HG03558 (cell line): ENCODE results near the gene ASGR2.
"Not testable (repeated sequence)": the region's sequence is repeated elsewhere in the genome, so short reads cannot be mapped to it uniquely, and the experiment has no call there.

Experiments
- ATAC-seq: cut with Tn5 transposase; IDR thresholded peaks from one replicate; pipeline ENCODE4 v1.9.1; 2021; ENCODE audit warnings: moderate number of reproducible peaks; ENCODE audit not compliant: unreplicated experiment; ENCODE audit errors: extremely low read depth

The ASGR2 gene, protein sequence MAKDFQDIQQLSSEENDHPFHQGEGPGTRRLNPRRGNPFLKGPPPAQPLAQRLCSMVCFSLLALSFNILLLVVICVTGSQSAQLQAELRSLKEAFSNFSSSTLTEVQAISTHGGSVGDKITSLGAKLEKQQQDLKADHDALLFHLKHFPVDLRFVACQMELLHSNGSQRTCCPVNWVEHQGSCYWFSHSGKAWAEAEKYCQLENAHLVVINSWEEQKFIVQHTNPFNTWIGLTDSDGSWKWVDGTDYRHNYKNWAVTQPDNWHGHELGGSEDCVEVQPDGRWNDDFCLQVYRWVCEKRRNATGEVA

DNA sequence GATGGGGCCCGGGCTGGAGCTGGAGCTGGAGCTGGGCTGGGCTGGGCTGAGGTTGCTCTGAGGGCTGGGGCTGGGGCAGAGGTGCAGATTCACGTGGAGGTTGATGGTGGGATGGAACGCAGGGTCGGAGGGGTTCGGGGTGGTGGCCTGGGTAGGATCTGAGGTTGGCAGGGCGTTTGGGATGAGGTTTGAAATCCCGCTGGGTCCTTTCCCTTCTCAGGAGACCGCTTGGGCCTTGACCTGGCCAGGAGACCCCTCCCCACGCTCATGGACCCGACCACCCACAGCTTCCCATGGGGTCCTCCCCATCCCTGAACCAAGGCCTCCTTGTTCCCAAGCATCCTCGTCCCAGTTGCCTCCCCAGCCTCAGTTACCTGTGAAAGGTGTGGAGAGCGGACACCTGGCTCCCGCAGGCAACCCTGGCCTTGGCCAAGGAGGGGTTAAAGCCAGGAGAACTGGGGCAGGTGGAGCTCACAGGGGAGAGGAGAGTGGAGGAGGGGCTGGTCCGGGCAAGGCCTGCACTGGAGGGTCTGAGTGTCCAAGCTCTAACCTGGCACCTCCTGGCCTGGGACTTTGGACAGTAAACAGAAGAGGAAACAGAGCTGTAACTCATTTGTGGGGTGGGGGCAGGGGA is at the start of gene ASGR2:
Gene ASGR2 (minus strand): TSS at position 582 of the 634 bp plus-strand sequence. CDS start 582 bp downstream, outside the sequence.
- no peak for ATAC-seq

DNA sequence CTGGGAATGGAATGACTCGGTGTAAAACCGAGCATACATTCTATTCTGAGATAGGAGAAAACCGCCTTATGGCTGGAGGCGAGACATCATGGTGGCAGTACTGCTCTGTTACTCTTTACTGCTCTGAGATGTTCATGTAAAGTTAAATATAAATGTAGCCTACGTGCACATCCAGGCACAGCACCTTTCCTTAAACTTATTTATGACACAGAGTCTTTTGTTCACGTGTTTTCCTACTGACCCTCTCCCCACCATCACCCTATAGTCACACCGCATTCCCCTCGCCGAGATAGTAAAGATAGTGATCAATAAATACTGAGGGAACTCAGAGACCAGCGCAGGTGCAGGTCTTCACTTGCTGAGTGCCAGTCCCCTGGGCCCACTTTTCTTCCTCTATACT is 44.9 kb upstream of the ASGR2 start:
- ATAC-seq: not testable (repeated sequence)

DNA sequence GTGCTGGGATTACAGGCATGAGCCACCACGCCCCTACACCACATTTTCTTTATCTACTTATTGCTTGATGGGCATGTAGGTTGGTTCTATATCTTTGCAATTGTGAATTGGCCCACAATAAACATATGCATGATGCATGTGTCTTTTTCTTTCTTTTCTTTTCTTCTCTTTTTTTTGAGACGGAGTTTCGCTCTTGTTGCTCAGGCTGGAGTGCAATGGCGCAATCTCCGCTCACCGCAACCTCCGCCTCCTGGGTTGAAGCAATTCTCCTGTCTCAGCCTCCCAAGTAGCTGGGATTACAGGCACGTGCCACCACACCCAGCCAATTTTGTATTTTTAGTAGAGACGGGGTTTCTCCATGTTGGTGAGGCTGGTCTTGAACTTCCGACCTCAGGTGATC is 43.8 kb upstream of the ASGR2 start:
- not testable (repeated sequence) for ATAC-seq

DNA sequence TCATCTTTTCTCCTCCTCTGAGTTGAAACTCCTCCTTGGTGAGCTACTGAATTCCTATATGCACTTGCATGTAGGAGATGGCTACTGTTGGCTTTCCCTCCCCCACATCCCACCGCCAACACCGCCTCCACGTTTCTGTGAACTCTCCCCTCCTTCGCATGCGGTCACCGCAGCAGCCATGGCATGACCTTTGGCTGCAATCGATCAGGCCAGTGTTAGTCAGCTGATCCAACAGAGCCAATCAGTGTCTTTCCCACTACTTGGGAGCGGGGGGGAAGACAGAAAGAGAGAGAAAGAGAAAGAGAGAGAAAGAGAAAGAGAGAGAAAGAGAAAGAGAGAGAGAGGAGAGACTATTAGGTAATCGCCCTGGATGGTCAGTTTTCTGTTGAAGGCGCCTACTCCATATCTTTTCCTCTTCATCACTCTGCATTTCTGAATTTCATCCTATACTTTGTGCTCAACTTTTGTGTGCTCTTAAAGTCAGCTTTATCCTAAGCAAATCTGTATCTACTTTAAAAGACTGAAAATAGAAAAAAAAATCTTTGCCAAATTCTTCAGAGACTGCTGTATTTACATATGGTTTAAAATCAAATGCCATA is 41.8 kb upstream of the ASGR2 start:
- ATAC-seq: no peak

DNA sequence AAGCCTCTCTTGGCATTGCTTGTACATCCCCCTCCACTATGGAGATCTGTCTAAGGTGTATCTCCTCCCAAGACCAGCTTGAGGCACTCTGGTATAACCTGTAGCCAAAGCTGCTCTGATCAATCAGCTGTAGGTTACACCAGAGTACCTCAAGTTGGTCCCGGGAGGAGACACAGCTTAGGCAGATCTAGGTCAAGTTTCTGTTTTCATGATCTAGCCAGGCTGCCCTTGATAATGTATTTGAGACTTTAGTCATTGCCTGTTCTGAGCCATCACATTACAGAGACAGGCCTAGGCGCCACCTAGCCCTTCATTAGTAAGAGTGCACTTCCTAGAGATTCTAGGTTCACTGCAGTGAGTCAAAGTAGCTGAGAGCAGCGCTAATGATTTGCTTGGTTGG is 33.1 kb upstream of the ASGR2 start:
- no peak for ATAC-seq

DNA sequence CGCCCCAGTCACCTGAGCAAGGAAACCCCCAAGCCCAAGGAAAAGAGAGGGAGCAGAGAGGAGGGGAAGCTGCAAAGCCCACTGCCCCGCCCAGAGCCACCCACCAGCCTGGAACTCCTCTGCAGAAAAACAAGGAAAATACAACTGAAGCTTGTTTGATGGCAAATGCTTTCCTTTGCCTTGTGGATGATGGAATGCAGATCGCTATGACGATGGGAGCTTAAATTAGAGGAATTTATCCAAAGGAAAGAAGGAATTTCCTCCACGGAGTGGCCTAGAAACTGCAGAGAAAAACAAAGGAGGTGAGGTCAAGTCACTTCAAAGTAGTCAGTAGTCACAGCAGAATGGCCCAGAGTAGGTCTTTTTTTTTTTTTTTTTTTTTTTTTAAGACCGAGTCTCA is 31.5 kb upstream of the ASGR2 start:
- no peak for ATAC-seq

DNA sequence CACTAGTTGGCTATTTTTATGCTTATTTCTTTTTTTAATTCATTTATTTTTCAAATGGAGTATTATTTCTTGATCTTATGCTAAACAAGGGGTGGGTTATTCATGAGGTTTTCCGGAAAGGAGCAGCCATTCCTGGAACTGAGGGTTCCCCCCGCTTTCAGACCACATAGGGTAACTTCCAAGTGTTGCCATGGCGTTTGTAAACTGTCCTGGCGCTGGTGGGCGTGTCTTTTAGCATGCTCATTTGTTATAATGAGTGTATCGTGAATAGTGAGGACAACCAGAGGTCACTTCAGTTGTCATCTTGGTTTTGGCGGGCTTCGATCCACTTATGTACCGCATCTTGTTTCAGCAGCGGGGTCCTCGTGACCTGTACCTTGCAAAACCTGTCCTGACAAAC is 29.6 kb upstream of the ASGR2 start:
- ATAC-seq: no peak

DNA sequence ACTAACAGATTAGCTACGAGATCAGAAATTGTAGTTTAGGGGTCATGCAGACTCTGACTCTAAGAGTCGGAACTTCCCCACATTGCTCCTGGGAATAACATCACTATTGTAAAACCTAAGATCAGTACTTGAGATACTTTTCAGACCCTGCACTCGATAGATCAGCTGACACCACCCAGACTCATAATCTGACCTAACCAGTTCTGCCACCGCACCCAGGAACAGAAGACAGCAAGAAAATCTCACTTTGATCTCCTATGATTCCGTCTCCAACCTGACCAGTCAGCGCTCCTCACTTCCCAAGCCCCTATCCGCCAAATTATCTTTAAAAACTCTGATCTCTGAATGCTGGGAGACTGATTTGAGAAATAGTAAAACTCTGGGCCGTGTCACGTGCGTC is 27.2 kb upstream of the ASGR2 start:
- ATAC-seq: no peak

DNA sequence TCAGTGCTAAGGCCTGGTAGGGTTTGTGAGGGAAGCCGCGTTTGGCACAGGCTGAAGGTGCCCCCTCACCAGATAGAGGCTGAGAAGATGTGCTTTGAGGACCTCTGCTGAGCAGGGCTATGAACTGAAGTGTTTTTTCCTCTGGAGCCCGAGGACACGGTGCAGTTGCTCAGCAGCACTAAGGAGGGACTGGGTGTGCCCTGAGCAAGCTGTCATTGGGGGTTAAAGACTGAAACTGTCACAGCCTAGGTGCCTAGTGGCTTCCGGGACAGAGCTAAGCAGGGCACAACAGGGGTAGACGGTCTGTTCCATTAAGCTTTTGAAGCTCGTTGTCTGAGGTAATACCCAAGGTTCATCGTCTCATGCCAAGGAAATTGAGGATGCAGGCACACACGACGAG is 24.8 kb upstream of the ASGR2 start:
- no peak for ATAC-seq

DNA sequence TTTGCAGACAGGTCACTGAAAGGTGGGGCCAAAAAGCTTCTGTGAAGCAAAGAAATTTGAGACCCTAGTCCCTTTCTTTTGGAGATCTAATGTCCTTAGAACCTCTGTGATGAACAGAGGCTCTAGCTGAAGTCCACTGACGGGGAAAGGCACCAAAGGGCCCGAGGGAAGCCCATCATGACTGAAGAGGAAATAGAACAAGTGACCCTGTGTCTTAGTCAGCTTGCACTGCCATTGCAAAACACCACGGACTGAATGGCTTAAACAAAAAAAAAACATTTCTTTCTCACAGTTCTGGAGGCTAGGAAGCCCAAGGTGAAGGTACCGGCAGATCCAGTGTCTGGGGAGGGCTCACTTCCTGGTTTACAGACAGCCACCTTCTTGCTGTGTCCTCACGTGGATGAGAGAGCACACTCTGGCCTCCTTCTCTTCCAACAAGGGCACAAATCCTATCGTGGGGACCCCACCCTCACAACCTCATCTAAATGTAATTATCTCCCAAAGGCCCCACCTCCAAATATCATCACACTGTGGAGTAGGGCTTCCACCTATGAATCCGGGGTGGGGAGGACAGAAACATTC is 24.3 kb upstream of the ASGR2 start:
- no peak for ATAC-seq

DNA sequence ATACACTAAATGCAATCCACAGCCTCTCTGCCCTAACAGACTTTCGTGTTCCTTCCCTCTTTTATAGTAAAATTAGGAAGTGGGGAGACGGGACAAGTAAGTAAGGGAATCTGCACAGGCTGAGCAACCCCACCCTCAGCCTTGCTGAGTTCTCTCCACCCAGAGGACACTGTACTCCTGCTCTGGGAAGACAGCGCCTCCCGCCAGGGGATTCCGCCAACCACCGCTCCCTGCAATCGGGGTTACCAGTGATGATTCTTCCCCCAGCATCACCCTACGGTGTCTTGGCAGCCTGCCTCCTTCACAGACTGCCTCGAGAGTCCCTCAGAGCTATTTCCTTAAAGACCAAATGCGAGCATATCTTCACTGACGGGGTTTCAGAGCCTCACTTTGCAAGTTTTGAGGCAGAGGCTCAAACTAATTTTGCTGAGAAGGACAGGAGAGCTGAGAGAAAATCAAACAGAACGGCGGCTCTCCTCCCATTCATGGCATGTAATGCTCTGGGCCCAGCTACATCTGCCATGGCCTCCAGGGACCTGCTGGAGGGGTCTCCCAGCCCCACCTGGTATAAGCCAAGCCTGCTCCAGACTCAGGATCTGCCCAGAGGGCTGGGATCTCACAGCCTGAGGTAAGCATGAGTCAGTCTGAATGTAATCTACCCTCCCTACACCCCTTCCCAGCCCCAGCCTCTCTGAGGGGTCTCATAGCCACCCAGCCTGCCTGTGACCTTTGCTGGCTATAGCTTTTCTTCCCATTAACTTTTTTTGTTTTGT is 22.7 kb upstream of the ASGR2 start:
- no peak for ATAC-seq

DNA sequence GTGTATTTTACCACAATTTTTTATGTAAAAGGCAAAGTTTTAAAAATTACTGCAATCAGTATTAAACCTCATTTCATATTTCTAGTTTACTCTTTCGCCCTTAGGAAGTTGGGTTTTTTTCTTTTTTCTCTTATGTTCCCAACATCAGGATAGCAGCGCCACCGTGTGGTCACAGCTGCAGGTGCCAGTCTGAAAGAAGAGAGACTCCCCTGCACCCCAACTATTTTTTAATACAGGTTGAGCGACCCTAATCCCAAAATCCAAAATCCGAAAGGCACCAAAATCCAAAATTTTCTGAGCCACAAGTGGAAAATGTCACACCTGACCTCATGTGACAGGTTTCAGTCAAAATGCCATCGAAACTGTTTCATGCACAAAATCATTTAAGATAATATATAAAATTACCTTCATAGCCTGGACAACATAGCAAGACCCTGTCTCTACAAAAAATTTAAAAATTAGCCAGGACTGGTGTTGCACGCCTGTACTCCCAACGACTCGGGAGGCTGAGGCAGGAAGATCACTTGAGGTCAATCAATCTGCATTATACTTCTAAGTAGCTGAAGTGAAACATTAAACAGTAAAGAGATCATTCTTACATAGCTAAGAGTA is 21.8 kb upstream of the ASGR2 start:
- ATAC-seq: no peak

DNA sequence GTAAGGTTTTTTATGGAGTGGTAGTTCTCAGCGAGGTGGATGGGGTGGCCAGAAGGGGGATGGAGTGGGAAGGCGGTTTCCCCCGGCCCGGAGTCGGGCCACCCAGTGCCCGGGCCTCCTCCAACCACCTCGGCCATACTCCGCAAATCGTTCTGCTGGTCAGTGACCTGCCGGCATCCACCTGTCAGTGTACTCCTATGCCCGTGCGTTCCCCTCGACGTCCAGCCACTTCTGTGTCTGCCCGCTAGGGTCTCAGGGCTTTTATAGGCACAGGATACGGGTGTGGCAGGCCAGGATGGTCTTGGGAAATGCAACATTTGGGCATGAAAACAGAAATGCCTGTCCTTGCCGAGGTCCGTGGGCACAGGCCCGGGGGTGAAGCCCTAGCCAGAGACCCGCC is 19.3 kb upstream of the ASGR2 start:
- ATAC-seq: no peak

DNA sequence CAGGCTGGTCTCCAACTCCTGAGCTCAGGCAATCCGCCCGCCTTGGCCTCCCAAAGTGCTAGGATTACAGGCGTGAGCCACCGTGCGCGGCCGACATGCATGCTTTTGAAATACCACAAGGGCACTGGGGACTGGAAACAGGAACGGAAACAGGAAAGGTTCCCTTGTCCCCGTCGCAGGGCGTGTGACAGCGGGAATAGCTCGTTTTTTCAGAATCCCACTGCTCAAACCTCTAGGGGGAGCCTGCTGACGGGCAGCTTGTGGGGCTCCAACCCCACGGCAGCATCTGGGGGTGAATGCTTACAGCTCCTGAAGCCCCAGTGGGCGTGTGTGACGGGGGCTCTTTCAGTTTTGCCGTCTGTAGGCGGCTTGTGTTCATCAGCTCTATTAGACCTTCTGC is 18.8 kb upstream of the ASGR2 start:
- ATAC-seq: no peak

DNA sequence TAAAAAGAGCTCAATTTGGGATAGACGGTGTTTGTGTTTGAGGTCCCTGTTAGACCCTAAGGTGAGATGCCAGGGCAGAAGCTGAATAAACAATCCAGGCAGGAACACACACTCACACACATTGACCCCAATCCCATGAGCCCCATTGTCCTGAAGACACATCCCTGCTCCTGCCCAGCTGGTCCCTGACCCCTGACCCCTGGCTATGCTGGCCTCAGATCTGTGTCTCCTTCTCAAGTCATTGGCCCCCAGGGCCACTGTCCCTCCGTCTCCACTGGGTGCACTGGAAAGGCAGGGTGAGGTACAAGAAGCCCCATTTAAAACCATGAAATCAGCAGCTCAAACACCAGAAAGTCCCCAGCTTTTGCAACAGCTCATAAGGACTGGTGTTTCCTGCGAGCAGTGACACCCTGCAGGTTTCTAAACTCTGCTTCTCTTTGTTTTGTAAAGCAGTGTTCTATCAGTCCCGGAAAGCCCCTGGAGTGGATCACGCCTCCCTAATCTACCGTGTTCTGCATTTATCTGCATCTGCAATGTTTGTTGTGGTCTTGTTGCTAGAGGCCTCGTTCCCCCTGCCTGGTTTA is 18.0 kb upstream of the ASGR2 start:
- ATAC-seq: no peak

DNA sequence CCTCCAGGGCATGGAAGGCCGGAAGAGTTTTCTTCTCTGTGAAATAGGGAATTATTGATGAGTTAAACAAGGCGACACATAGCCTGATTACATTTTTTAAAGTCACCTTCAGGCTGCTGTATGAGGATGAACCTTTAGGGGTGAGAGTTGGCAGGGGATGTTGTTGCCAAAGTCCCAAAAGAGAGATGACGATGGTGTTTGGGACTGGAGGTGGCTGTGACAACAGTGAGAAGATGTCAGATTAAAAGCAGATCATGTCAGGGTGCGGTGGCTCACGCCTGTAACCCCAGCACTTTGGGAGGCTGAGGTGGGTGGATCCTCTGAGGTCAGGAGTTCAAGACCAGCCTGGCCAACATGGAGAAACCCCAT is 16.8 kb upstream of the ASGR2 start:
- no peak for ATAC-seq

DNA sequence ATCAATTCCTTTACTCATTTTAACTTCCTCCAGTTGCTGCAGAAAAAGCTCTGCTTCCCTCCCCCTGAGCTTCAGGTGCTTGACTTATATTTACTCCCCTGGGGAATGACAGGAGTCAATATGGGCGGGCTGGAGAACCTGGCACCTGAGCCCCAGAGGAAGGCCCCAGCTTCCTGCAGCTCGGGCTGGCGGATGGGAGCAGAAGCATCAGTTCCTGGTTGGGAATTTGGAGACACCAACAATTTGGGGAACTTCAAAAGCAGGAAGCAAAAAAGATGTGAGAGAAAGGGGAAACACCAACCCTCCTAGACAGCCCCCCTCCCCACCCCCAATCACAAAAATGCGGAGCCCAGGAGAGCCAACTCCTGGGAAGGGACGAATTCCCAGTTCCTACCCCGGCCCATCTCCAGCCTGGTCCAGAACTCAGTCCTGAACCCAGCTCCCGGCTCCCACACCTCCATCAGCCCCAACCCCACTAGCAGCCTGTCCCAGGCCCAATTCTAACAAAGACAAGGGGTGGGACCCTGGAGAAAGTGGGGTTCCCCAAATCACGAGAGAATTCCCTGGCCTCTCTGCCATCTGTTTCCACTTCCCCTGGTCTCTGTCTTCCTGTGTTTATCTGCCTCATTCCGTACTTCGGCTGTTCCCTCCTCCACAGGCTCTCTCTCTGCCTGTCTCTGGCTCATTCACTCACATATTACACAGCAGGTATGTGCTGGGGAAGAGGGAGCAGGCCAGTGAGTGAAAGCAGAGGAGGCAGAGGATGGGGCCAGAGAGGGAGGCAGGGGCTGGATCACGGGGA is 16.2 kb upstream of the ASGR2 start:
- ATAC-seq: no peak

DNA sequence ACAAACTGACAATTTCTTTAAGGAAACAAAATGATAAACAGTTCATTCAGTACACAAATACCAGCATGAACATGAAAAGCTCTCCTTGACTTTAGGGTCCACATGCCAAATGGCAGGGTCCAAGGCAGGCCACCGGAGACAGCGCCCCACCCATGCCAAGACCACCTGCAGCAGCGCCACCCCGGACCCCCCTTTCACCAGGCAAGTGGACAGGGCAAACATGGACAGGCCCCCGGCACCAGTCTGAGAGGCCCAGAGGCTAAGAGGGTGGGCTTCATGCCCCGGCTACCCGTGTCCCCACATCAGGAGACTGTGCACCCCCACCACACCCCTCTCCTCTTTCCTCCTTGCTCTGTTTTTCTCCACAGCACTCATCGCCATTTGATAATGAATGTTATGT is 14.7 kb upstream of the ASGR2 start:
- no peak for ATAC-seq

DNA sequence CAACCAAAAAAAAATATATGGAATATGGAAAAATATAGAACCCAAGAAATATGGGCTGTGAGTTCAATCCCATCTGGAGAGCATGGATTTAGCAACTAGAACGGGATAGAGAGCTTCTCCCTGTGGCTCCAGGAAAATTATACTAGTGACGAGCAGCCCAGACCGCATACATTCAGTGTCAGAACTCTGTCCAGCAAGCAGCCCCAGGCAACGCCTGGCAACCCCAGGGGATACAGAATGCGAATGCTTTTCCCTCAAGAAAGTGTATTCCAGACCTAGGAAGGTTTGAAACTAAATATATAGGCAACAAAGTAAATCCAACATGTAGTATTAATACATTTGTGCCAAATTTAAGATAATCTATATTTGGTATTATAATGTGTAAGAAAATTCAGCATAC is 13.5 kb upstream of the ASGR2 start:
- ATAC-seq: no peak
